HEK293T (cell line): ENCODE data around the gene MACROD2.

ENCODE experiments used
- CTCF ChIA-PET: fragments of 350-600 bp; formaldehyde crosslinking; extraction: SDS; loops from one replicate; lab custom pipeline; 2021; ENCODE audit warnings: antibody characterized with exemption, inconsistent platforms; lab: Yijun Ruan, JAX
- POLR2A ChIA-PET: fragments of 350-600 bp; formaldehyde crosslinking; extraction: SDS; loops from one replicate; lab custom pipeline; 2020; ENCODE audit warnings: antibody characterized with exemption, inconsistent platforms; lab: Yijun Ruan, JAX
- DNase-seq: peaks from one replicate; pipeline ENCODE4 v3.0.0; 2012; ENCODE audit warnings: mixed read lengths; ENCODE audit errors: extremely low spot score
- ARNT ChIP-seq: fragments of 450-650 bp; IDR thresholded peaks from 2 replicates; pipeline ENCODE4 v1.6.1; 2017; ENCODE audit warnings: mild to moderate bottlenecking
- BHLHE40 ChIP-seq: fragments of 450-650 bp; IDR thresholded peaks from 2 replicates; pipeline ENCODE4 v1.6.1; 2016; ENCODE audit warnings: mild to moderate bottlenecking, moderate library complexity, borderline replicate concordance
- CTBP1 ChIP-seq: fragments of 450-650 bp; IDR thresholded peaks from 2 replicates; pipeline ENCODE4 v1.6.1; 2016; ENCODE audit warnings: borderline replicate concordance
- ELF4 ChIP-seq: fragments of 450-650 bp; IDR thresholded peaks from 2 replicates; pipeline ENCODE4 v1.6.1; 2017; ENCODE audit warnings: antibody characterized with exemption
- FOXA1 ChIP-seq: fragments of 450-650 bp; IDR thresholded peaks from 2 replicates; pipeline ENCODE4 v1.6.1; 2016; ENCODE audit warnings: mild to moderate bottlenecking
- FOXK2 ChIP-seq: fragments of 450-650 bp; IDR thresholded peaks from 2 replicates; pipeline ENCODE4 v1.6.1; 2016; ENCODE audit warnings: mild to moderate bottlenecking
- FOXM1 ChIP-seq: fragments of 450-650 bp; IDR thresholded peaks from 2 replicates; pipeline ENCODE4 v1.6.1; 2017; ENCODE audit warnings: mild to moderate bottlenecking, borderline replicate concordance
- HDGF ChIP-seq: fragments of 450-650 bp; IDR thresholded peaks from 2 replicates; pipeline ENCODE4 v1.6.1; 2017; ENCODE audit warnings: antibody characterized with exemption, borderline replicate concordance
- L3MBTL2 ChIP-seq: fragments of 450-650 bp; conservative IDR thresholded peaks from 2 replicates; pipeline ENCODE4 v1.6.1; 2016; ENCODE audit warnings: mild to moderate bottlenecking
- LEF1 ChIP-seq: fragments of 450-650 bp; IDR thresholded peaks from 2 replicates; pipeline ENCODE4 v1.6.1; 2017; ENCODE audit warnings: mild to moderate bottlenecking, borderline replicate concordance
- NFRKB ChIP-seq: fragments of 450-650 bp; IDR thresholded peaks from 2 replicates; pipeline ENCODE4 v1.6.1; 2016; ENCODE audit warnings: mild to moderate bottlenecking, moderate library complexity
- PKNOX1 ChIP-seq: fragments of 450-650 bp; IDR thresholded peaks from 2 replicates; pipeline ENCODE4 v1.6.1; 2016
- SP1 ChIP-seq: fragments of 450-650 bp; IDR thresholded peaks from 2 replicates; pipeline ENCODE4 v1.6.1; 2017
- SUZ12 ChIP-seq: fragments of 450-650 bp; IDR thresholded peaks from 2 replicates; pipeline ENCODE4 v1.6.1; 2016; ENCODE audit warnings: mild to moderate bottlenecking
- TARDBP ChIP-seq: fragments of 450-650 bp; IDR thresholded peaks from 2 replicates; pipeline ENCODE4 v1.6.1; 2016
- ZNF384 ChIP-seq: fragments of 450-650 bp; IDR thresholded peaks from 2 replicates; pipeline ENCODE4 v1.6.1; 2016

The MACROD2 gene

DNA sequence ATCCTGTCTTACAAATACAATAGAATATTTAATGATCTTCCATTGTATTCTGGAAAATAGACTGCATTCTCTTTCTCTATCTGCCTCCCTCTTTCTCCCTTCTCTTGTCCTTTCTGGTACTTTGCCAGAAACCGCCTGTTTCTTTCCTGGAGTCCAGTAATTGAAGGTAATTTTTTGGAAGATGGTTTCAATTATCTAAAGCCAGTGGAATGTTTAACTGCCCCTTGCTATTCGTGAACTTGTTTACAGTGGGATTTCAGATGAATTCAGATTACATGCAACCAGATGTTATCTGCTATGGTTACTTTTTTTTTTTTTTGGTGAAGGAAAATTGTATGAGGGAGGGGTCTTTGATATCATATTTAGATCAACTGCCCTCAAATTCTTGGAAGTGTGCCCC is 997.6 kb downstream of the MACROD2 start:
- TF ChIP-seq BHLHE40 (no peak), ARNT (no peak), FOXK2 (no peak), HDGF (no peak), LEF1 (no peak), SUZ12 (no peak), PKNOX1 (no peak), ELF4 (no peak), NFRKB (no peak), FOXA1 (no peak), TARDBP (no peak), CTBP1 (no peak), SP1 (no peak), ZNF384 (no peak), L3MBTL2 (no peak), FOXM1 (no peak)
- ChIA-PET CTCF (no interaction called here), POLR2A (no interaction called here)
- DNase-seq: no peak

DNA sequence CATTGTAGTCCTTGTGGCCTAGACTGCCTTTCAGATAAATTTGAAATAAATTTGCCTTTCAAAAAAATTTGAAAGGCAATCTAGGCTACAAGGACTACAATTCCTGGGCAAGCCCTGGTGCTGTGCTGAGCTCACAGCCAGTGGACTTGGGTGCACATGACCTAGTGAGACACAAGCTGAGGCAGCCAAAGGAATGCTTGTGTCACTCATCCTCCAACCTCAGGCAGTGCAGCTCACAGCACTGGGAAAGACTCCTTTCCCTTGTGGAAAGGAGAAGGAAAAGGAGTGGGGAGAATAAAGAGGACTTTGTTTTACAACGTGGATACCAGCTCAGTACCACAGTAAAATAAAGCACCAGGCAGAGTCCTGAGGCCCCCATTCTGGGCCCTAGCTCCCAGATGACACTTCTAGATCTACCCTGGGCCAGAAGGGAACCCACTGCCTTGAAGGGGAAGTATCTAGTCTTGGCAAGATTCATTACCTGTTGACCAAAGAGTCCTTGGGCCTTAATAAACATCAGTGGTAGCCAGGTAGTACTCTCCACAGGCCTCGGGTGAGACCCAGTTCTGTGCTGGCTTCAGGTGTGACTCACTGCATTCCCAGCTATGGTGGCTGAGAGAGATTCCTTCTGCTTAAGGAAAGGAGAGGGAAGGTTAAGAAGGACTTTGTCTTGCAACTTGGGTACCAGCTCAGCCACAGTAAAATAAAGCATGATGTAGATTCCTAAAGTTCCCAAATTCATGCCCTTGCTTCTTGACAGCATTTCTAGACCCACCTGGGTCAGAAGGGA is 1001.8 kb downstream of the MACROD2 start:
- DNase-seq: no peak
- TF ChIP-seq PKNOX1 (no peak), SP1 (no peak), FOXA1 (no peak), LEF1 (no peak), ELF4 (no peak), CTBP1 (no peak), L3MBTL2 (no peak), FOXM1 (no peak), HDGF (no peak), ZNF384 (no peak), BHLHE40 (no peak), TARDBP (no peak), ARNT (no peak), FOXK2 (no peak), SUZ12 (no peak), NFRKB (no peak)
- ChIA-PET POLR2A (no interaction called here), CTCF (no interaction called here)

DNA sequence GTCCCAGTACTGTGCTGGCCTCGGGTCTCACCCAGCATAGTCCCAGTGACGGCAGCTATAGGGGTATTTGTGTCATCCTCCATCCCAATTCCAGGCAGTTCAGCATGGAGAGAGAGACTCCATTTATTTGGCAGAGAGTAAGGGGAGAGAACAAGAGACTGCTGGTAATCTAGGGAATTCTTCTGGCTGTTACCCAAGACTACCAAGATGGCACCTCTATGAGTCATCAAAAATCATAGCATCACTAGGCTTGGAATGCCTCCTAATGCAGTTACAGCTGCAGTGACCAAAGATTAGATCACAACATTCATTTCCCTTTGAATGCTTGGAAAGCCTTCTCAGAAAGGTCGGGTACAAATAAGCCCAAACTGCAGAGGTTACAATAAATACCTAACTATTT is 1002.5 kb downstream of the MACROD2 start:
- CTCF ChIA-PET: no interaction called here
- POLR2A ChIA-PET: no interaction called here
- no peak for DNase-seq
- TF ChIP-seq SP1: no peak
- TF ChIP-seq SUZ12: no peak
- TF ChIP-seq PKNOX1: no peak
- no peak for TF ChIP-seq TARDBP
- no peak for TF ChIP-seq CTBP1
- TF ChIP-seq BHLHE40: no peak
- TF ChIP-seq ARNT: no peak
- TF ChIP-seq ZNF384: no peak
- no peak for TF ChIP-seq FOXK2
- TF ChIP-seq HDGF: no peak
- TF ChIP-seq LEF1: no peak
- no peak for TF ChIP-seq ELF4
- no peak for TF ChIP-seq FOXM1
- TF ChIP-seq FOXA1: no peak
- no peak for TF ChIP-seq L3MBTL2
- TF ChIP-seq NFRKB: no peak

- ChIA-PET POLR2A (no interaction called here), CTCF (no interaction called here)
- TF ChIP-seq SP1 (no peak), SUZ12 (no peak), HDGF (no peak), FOXM1 (no peak), TARDBP (no peak), FOXK2 (no peak), CTBP1 (no peak), L3MBTL2 (no peak), NFRKB (no peak), LEF1 (no peak), ELF4 (no peak), PKNOX1 (no peak), ARNT (no peak), BHLHE40 (no peak), FOXA1 (no peak), ZNF384 (no peak)
- DNase-seq: no peak
Measured at GRCh38 chr20:15005300-15005986, 1010.1 kb downstream of the MACROD2 start.

DNA sequence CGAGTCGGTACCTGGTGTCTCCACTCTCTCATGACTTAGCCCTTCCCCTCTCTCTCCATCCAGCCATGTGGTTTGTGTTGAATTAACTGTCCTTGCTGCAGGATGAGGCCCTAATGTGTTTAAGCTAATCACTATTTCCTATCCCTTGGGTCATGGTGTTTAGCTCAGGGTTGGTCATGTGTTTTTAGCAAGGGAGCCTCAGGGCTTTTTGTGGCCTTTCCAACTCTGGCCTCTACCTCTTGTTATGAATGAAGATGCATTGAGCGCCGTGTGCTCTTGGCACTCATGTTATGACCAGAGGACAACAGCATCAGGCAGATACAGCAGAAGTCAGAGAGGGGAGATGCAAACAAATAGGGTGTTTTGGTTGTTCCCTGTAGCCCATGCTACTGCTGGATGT is 1016.3 kb downstream of the MACROD2 start:
- no peak for DNase-seq
- TF ChIP-seq L3MBTL2: no peak
- ChIA-PET POLR2A (no interaction called here), CTCF (no interaction called here)
